Liver (tissue), 9 donors: ENCODE results near the gene IFI27L1. TPM values are rescaled to one million over a fixed set of nuclear protein-coding genes. Genes with fewer than 3 reads are reported as not detected.

Source experiments
- DNase-seq: peaks from one replicate; pipeline ENCODE4 v3.0.0-alpha.2; 2017; ENCODE audit warnings: low spot score
- H3K27ac ChIP-seq, 2 donors: one replicate each; pipeline ENCODE4 v1.7.0; 2013; ENCODE audit warnings: inconsistent platforms in 2 of 2, low read length in 2 of 2, control low read depth in 1 of 2, low read depth in 1 of 2, mild to moderate bottlenecking in 1 of 2
- H3K27me3 ChIP-seq, 4 donors: one replicate each; pipeline versions ENCODE4 v1.6.1 to v1.7.0; 2013; ENCODE audit warnings: low read length in 3 of 4, inconsistent platforms in 1 of 4, mild to moderate bottlenecking in 1 of 4, moderate library complexity in 1 of 4; ENCODE audit not compliant: control insufficient read depth in 4 of 4, insufficient read depth in 4 of 4
- H3K36me3 ChIP-seq, 4 donors: one replicate each; pipeline versions ENCODE4 v1.6.1 to v1.7.0; 2013; ENCODE audit warnings: low read length in 3 of 4, mild to moderate bottlenecking in 3 of 4, low read depth in 1 of 4, moderate library complexity in 1 of 4; ENCODE audit not compliant: control insufficient read depth in 4 of 4, insufficient read depth in 3 of 4
- H3K4me1 ChIP-seq, 4 donors: one replicate each; pipeline versions ENCODE4 v1.6.1 to v1.7.0; 2013; ENCODE audit warnings: low read length in 3 of 4, mild to moderate bottlenecking in 3 of 4, moderate library complexity in 1 of 4; ENCODE audit not compliant: control insufficient read depth in 4 of 4, insufficient read depth in 4 of 4
- H3K4me3 ChIP-seq, 3 donors: one replicate each; pipeline versions ENCODE4 v1.6.1 to v1.7.0; 2013; ENCODE audit warnings: low read length in 3 of 3, control low read depth in 1 of 3, low read depth in 1 of 3, mild to moderate bottlenecking in 1 of 3
- H3K9ac ChIP-seq, 2 donors: one replicate each; pipeline ENCODE4 v1.7.0; 2013; ENCODE audit warnings: low read length in 2 of 2, mild to moderate bottlenecking in 2 of 2, moderate library complexity in 2 of 2, control low read depth in 1 of 2, low read depth in 1 of 2
- H3K9me3 ChIP-seq, 4 donors: one replicate each; pipeline versions ENCODE4 v1.6.1 to v1.7.0; 2013; ENCODE audit warnings: low read length in 3 of 4; ENCODE audit not compliant: control insufficient read depth in 4 of 4
- ATF3 ChIP-seq: IDR thresholded peaks from 2 replicates; pipeline ENCODE4 v1.6.1; 2016; ENCODE audit warnings: antibody characterized with exemption
- CTCF ChIP-seq: fragments of 150-350 bp; IDR thresholded peaks from 2 replicates; pipeline ENCODE4 v1.5.1; 2017; ENCODE audit warnings: improper control_type of control experiment, low read depth, low read length; ENCODE audit not compliant: missing input control
- HNF4A ChIP-seq, 2 donors: conservative IDR thresholded peaks; 2 replicates each; pipeline ENCODE4 v1.6.1; 2016; ENCODE audit warnings: antibody characterized with exemption in 2 of 2, mild to moderate bottlenecking in 2 of 2
- HNF4G ChIP-seq: IDR thresholded peaks from 2 replicates; pipeline ENCODE4 v1.6.1; 2016; ENCODE audit warnings: antibody characterized with exemption
- MAX ChIP-seq: IDR thresholded peaks from 2 replicates; pipeline ENCODE4 v1.6.1; 2016; ENCODE audit warnings: antibody characterized with exemption
- NR2F2 ChIP-seq: IDR thresholded peaks from 2 replicates; pipeline ENCODE4 v1.6.1; 2016; ENCODE audit warnings: antibody characterized with exemption
- REST ChIP-seq: IDR thresholded peaks from 2 replicates; pipeline ENCODE4 v1.6.1; 2016; ENCODE audit warnings: antibody characterized with exemption, mild to moderate bottlenecking
- RXRA ChIP-seq, 2 donors: IDR thresholded peaks; 2 replicates each; pipeline ENCODE4 v1.6.1; 2017 to 2018; ENCODE audit warnings: antibody characterized with exemption in 2 of 2, mild to moderate bottlenecking in 1 of 2
- SP1 ChIP-seq: IDR thresholded peaks from 2 replicates; pipeline ENCODE4 v1.6.1; 2018; ENCODE audit warnings: antibody characterized with exemption, mild to moderate bottlenecking
- YY1 ChIP-seq: IDR thresholded peaks from 2 replicates; pipeline ENCODE4 v1.6.1; 2016; ENCODE audit warnings: antibody characterized with exemption, mild to moderate bottlenecking
- WGBS: extraction: QIAGEN DNeasy Blood & Tissue Kit; methylation state at CpG from one replicate; pipeline ENCODE4 v1.1.7; 2013; 5-methylcytosine and 5-hydroxymethylcytosine counted together
- polyA plus RNA-seq, 2 donors: library from polyadenylated mRNA; stranded (reverse) in 1 of 2; unstranded in 1 of 2; fragments of 200-250 nt in 1 of 2; fragments of >200 nt in 1 of 2; fragmentation: Nextera tagmentation in 1 of 2; extraction: Ambion mirVana in 1 of 2; gene quantifications; one replicate each; pipeline versions ENCODE4 v1.2.1 to v1.2.3, GENCODE V29; 2013 to 2015
- total RNA-seq, 2 donors: library from RNA; depleted of rRNA; stranded (reverse); fragments of >200 nt; gene quantifications; one replicate each; pipeline ENCODE4 v1.2.3, GENCODE V29; 2014
- donor health status: healthy.
- donor health status: healthy.
- donor health status: healthy.
- donor health status: healthy.
- donor health status: healthy.

IFI27L1 gene
- total and polyA plus RNA-seq, 4 donors: 3.7 to 8.1 (median 5.6) TPM

GRCh38 chr14:94048691-94049624, 32.2 kb upstream of the IFI27L1 start (continued):
- TF ChIP-seq ATF3 (no peak), MAX (no peak), CTCF (no peak), SP1 (no peak), RXRA (IDR thresholded peaks at IDR 0.05) (no peak)

- Histone ChIP-seq H3K27me3 (no peaks in the 10 kb centered on the region), H3K4me1 (peaks cover 0 to 14% (median 4%) of the 10 kb centered on the region in 4 donors), H3K9ac (no peak overlapping the region), H3K36me3 (peaks cover 13 to 82% (median 53%) of the 10 kb centered on the region in 4 donors), H3K9me3 (no peaks in the 10 kb centered on the region), H3K4me3 (no peak overlapping the region), H3K27ac (no peak overlapping the region)
- no peak for DNase-seq
- TF ChIP-seq HNF4G (no peak), MAX (no peak), REST (no peak), RXRA (IDR thresholded peaks at IDR 0.05) (no peak), NR2F2 (no peak), YY1 (no peak)
- 96% methylated on average over 2 of the region's 2 CpGs for WGBS
Measured at GRCh38 chr14:94049625-94050023, 31.5 kb upstream of the IFI27L1 start.

GRCh38 chr14:94050231-94050880, 30.8 kb upstream of the IFI27L1 start:
- TF ChIP-seq HNF4A (conservative IDR thresholded peaks at IDR 0.05) (peak in 1 of 2 donors; percentile 6), CTCF (no peak), REST (peak; percentile 23), RXRA (IDR thresholded peaks at IDR 0.05) (peak in 1 of 2 donors; percentile 29)
- H3K36me3 ChIP-seq: peaks cover 13 to 84% (median 51%) of the 10 kb centered on the region in 4 donors
- H3K27ac ChIP-seq: no peak overlapping the region
- no peaks in the 10 kb centered on the region for H3K9me3 ChIP-seq
- H3K4me3 ChIP-seq: no peak overlapping the region
- peak; percentile 39 for DNase-seq
- H3K4me1 ChIP-seq: peaks cover 0 to 14% (median 4%) of the 10 kb centered on the region in 4 donors
- no peaks in the 10 kb centered on the region for H3K27me3 ChIP-seq
- no peak overlapping the region for H3K9ac ChIP-seq
- WGBS: 90% methylated on average over 6 of the region's 6 CpGs
